ENCODE data around the gene PLOD3. TPM values are rescaled to one million over a fixed set of nuclear protein-coding genes. Genes with fewer than 3 reads are reported as not detected.

PLOD3 gene
- total and polyA plus RNA-seq, 9 of the 15 experiments (the other 6 are each of a cell fraction or from before 2014, with no cell fraction given): 2.8 to 101 (median 30.9) TPM

DNA sequence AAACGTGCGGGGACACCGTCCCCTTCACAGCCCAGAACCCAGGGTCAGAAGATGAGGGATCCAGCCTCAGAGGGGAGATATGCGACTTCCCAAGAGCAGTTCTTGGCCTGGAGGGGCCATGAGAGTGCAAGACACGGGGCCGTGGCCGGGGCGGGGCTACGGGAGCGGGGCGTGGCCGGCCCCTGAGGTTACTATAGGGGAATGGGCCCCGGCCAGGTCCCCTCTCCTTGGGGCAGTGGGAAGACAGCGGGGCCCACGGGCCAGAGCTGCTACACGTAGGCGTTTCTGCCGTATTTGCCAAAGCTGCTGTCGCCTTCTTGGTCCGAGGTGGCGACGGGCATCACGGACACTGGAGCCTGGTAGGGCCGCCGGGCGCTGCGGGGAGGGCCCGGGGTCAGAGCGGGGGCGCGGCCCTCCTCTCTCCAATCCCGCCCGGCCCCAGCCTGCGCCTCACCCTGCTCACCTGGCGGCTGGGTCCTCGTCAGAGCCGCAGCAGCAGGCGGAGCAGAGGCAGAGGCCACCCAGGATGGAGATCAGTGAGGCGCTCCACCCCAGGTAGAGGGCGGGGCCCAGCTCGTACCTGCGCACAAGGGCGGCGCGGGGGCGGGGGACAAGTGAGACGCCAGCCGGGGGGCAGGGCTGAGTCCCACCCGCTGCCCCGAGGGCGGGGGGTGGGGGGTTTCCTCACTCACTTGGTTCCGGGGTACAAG is 14.9 kb upstream of the PLOD3 start:
- in situ Hi-C loops (cut with MboI) (no loop called here), intact Hi-C loops (cut with micrococcal nuclease) (no loop called here)
- ChIA-PET CTCF (ENCODE audit: low intra/inter-chr PET ratio) (no interaction called here), POLR2A (interaction anchor here (1.2 kb wide), 1 partner anchor 11 kb away, joined by 3 read pairs; no protein-coding TSS in a partner anchor)
- ATAC-seq (peak; percentile 70), DNase-seq (ENCODE audit: extremely low read depth in 1 of 4, low spot score in 3 of 4) (peak; percentile 55 to 70 (median 68)), FAIRE-seq (no peak)
- Histone ChIP-seq H3K4me1 (replicated peaks in 1 of 2; ENCODE audit: control insufficient read depth in 2 of 2, insufficient read depth in 2 of 2, low read length in 2 of 2) (peaks cover 19 to 51% of the 10 kb centered on the region in 2 experiments; a peak in 4 of 5 replicates), H3K4me2 (ENCODE audit: insufficient read depth, low read length) (no peak overlapping the region), H3K9ac (ENCODE audit: insufficient read depth in 1 of 2, low read depth in 2 of 2, low read length in 2 of 2) (peak overlapping the region in 1 of 2 experiments; percentile 38; a peak in 2 of 4 replicates), H3K9me3 (replicated peaks; ENCODE audit: control insufficient read depth, insufficient read depth, low read depth, low read length) (no peaks in the 10 kb centered on the region), H3K36me3 (ENCODE audit: control insufficient read depth, insufficient read depth, low read length) (peaks cover 13% of the 10 kb centered on the region; the same call in 1 of the 3 replicates), H2AFZ (ENCODE audit: low read depth, low read length) (no peak overlapping the region), H3K4me3 (no peak overlapping the region), H4K20me1 (replicated peaks; ENCODE audit: control insufficient read depth, insufficient read depth, low read length) (no peaks in the 10 kb centered on the region), H3K27ac (ENCODE audit: extremely low read depth, low read depth, low read length) (no peak overlapping the region), H3K9me1 (ENCODE audit: control insufficient read depth, insufficient read depth, low read length) (no peaks in the 10 kb centered on the region), H3K79me2 (ENCODE audit: control insufficient read depth, insufficient read depth, low read length) (no peaks in the 10 kb centered on the region), H3K27me3 (ENCODE audit: control insufficient read depth in 2 of 2, insufficient read depth in 2 of 2, low read length in 2 of 2) (no peaks in the 10 kb centered on the region)
- BruUV-seq (replicated peaks): no TSS peak
- 50% methylated on average over 29 of the region's 52 CpGs for WGBS (ENCODE audit: insufficient coverage, low coverage, missing lambda C conversion rate)
- TF ChIP-seq NCOA2 (IDR thresholded peaks at IDR 0.05; ENCODE audit: partially characterized antibody in 2 of 2) (no peak), NONO (IDR thresholded peaks at IDR 0.05; ENCODE audit: low read depth in 2 of 2, low read length in 1 of 2) (no peak), XRCC4 (IDR thresholded peaks at IDR 0.05; ENCODE audit: extremely low read depth, insufficient read depth, insufficient read length) (no peak), CREM (IDR thresholded peaks at IDR 0.05; ENCODE audit: low read depth) (no peak), CBFB (CRISPR knock-in tag; IDR thresholded peaks at IDR 0.05) (no peak), ZNF551 (CRISPR knock-in tag; IDR thresholded peaks at IDR 0.05) (no peak), HNRNPL (IDR thresholded peaks at IDR 0.05; ENCODE audit: low read depth, low read length) (peak; percentile 36; the same call in 1 of the 2 replicates), HDAC2 (IDR thresholded peaks at IDR 0.05) (no peak), CBX2 (IDR thresholded peaks at IDR 0.05; ENCODE audit: insufficient read depth, low read length, poor library complexity, severe bottlenecking) (no peak), MAFK (IDR thresholded peaks at IDR 0.05; ENCODE audit: low read length) (no peak), WHSC1 (IDR thresholded peaks at IDR 0.05; ENCODE audit: low read length) (no peak), ZNF407 (IDR thresholded peaks at IDR 0.05; ENCODE audit: low read depth) (no peak), KAT7 (CRISPR knock-in tag; IDR thresholded peaks at IDR 0.05; ENCODE audit: borderline replicate concordance) (no peak), HIVEP1 (CRISPR knock-in tag; IDR thresholded peaks at IDR 0.05) (no peak), SRSF7 (optimal IDR thresholded peaks at IDR 0.05; ENCODE audit: low read depth, low read length) (no peak), POLR2G (IDR thresholded peaks at IDR 0.05; ENCODE audit: low read depth, low read length) (peak; percentile 66; the same call in 1 of the 2 replicates)

Measured in K562 (cell line).